OCI-LY3 (cell line): Measurements from ENCODE around the gene CRTC1.

Source experiments
- EZH2phosphoT487 ChIP-seq: fragments of 200-600 bp; shearing (Covaris generic); IDR thresholded peaks from 2 replicates; pipeline ENCODE4 v1.6.1; 2018; ENCODE audit warnings: antibody characterized with exemption, mixed run types, low read depth
- TF ChIP-seq, protein P1 (sequence below): fragments of 200-600, 300-600 bp; sonication (generic); IDR thresholded peaks from 2 replicates; pipeline ENCODE4 v1.5.1; 2014; ENCODE audit warnings: antibody characterized with exemption, low read length, low read depth

DNA sequence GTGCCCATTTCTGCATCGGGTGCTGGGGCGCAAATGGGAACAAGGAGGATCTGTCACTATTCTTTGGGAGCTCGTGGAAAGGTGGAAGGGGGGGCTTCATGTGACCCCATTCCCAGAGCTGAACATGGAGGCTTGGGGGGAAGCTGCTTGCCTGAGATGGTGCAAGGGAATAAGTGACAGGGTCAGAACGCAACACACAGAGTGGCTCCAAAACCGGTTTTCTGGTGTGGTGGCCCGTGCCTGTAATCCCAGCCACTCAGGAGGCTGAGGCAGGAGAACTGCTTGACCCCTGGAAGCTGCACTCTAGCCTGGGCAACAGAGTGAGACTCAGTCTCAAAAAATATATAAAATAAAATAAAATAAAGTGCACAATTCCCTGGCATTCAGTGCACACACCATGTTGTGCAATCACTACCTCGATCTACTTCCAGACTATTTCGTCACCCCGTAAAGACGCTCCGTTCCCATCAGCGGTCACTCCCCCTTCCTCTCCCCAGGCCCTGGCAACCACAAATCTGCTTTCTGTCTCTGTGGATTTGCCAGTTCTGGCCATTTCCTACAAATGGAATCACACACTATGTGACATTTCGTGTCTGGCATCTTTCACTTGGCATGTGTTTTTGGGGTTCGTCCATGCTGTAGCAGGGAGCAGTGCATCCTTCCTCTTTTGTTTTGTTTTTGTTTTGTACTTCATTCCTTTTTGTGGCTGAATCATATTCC is 125.8 kb downstream of the CRTC1 start:
- TF ChIP-seq, protein P1, sequence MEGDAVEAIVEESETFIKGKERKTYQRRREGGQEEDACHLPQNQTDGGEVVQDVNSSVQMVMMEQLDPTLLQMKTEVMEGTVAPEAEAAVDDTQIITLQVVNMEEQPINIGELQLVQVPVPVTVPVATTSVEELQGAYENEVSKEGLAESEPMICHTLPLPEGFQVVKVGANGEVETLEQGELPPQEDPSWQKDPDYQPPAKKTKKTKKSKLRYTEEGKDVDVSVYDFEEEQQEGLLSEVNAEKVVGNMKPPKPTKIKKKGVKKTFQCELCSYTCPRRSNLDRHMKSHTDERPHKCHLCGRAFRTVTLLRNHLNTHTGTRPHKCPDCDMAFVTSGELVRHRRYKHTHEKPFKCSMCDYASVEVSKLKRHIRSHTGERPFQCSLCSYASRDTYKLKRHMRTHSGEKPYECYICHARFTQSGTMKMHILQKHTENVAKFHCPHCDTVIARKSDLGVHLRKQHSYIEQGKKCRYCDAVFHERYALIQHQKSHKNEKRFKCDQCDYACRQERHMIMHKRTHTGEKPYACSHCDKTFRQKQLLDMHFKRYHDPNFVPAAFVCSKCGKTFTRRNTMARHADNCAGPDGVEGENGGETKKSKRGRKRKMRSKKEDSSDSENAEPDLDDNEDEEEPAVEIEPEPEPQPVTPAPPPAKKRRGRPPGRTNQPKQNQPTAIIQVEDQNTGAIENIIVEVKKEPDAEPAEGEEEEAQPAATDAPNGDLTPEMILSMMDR, result no peak
- TF ChIP-seq EZH2phosphoT487, result no peak
